GM11168 (cell line): ENCODE measurements around the gene EIF3C.
"Not testable (repeated sequence)": the region's sequence is repeated elsewhere in the genome, so short reads cannot be mapped to it uniquely, and the experiment has no call there.

Experiments used
- in situ Hi-C: fragments of 300-500 bp; cut with MboI; formaldehyde crosslinking; loops from one replicate; pipeline ENCODE4 v1.12.0; 2022; ENCODE audit warnings: low sequenced_read_pairs; ENCODE audit not compliant: unreplicated experiment

EIF3C gene, protein sequence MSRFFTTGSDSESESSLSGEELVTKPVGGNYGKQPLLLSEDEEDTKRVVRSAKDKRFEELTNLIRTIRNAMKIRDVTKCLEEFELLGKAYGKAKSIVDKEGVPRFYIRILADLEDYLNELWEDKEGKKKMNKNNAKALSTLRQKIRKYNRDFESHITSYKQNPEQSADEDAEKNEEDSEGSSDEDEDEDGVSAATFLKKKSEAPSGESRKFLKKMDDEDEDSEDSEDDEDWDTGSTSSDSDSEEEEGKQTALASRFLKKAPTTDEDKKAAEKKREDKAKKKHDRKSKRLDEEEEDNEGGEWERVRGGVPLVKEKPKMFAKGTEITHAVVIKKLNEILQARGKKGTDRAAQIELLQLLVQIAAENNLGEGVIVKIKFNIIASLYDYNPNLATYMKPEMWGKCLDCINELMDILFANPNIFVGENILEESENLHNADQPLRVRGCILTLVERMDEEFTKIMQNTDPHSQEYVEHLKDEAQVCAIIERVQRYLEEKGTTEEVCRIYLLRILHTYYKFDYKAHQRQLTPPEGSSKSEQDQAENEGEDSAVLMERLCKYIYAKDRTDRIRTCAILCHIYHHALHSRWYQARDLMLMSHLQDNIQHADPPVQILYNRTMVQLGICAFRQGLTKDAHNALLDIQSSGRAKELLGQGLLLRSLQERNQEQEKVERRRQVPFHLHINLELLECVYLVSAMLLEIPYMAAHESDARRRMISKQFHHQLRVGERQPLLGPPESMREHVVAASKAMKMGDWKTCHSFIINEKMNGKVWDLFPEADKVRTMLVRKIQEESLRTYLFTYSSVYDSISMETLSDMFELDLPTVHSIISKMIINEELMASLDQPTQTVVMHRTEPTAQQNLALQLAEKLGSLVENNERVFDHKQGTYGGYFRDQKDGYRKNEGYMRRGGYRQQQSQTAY

DNA sequence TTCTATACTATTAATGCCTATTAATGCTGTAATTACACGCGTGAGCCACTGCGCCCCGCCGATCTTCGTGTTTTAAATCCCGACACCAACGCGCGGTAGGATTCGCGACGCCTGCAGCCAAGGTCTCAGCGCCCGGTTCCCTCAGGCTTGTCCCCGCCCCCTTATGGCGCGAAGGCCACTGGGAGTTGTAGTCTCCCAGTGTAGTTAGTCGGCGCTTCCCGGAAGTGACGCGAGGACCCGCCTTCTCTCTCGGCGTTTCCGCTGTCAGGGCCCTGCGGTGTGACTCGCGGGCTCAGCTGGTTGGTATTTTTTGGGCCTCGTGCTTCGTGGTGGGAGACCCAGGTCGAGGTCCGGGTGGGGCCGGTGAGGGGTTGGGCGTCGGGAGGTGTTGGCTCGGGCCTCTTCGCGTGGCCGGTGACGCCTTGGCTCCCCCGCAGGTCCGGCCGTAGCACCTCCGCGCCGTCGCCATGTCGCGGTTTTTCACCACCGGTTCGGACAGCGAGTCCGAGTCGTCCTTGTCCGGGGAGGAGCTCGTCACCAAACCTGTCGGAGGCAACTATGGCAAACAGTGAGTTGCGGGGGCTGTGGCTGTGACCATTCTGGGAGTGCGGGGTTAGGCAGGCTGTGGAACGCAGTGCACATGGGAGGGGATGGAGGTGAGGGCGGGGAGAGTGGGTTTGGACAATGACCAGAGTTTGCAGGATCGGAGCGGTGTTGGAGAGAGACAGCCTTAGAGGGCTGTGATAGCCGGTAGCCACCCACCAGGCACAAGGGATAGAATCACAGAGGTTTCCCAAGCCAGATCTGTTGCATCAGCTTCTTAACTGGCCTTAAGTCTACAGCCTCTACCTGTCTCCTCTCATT lies at the start of gene EIF3C:
Gene EIF3C (plus strand): TSS at position 245 of the 864 bp plus-strand sequence. CDS start 223 bp downstream, at position 468.
- in situ Hi-C loops, result not testable (repeated sequence)

DNA sequence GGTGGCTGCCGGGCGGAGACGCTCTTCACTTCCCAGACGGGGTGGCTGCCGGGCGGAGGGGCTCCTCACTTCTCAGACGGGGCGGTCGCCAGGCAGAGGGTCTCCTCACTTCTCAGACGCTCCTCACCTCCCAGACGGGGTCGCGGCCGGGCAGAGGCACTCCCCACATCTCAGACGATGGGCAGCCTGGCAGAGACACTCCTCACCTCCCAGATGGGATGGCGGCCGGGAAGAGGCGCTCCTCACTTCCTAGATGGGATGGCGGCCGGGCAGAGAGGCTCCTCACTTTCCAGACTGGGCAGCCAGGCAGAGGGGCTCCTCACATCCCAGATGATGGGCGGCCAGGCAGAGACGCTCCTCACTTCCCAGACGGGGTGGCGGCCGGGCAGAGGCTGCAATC lies 45.0 kb upstream of the EIF3C start:
- in situ Hi-C loops, result not testable (repeated sequence)

DNA sequence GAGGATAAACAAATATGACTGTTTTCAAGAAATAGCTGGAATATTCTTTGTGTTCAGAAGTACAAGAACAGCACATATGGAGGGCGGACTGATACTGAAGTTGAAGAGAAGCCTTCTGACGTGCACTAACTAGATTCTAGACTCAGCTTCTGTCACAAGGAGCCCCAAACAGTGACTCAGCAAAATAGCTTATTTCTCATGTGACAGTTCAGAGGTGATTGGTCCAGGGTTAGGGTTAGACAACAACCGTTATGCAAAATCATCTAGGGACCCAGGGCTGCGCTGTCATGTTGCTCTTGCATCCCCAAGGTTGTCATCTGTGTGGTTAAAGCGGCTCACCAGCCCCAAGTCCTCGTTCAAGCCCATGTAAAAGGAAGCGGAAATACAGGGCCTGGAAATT lies 43.8 kb upstream of the EIF3C start:
- in situ Hi-C loops, result not testable (repeated sequence)

DNA sequence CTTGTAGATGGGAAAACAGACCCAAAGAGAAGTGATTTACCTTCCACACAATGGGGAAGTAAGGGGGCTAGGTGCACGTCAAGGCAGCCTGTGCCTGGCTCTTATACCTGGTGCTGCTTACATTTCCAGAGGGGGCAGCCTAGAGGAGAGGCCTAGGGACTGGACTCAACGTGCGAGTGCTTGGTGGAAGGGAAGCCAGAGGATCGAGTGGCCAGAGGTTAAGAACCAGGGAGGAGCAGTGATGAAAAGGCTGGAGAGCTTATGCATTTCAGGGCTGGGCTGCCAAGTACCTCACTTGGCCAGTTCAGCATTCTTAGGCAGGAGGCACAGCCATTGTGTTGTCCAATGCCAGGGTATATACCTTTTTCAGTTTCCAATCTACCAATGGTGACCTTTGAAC lies 43.1 kb upstream of the EIF3C start:
- in situ Hi-C loops, result not testable (repeated sequence)

DNA sequence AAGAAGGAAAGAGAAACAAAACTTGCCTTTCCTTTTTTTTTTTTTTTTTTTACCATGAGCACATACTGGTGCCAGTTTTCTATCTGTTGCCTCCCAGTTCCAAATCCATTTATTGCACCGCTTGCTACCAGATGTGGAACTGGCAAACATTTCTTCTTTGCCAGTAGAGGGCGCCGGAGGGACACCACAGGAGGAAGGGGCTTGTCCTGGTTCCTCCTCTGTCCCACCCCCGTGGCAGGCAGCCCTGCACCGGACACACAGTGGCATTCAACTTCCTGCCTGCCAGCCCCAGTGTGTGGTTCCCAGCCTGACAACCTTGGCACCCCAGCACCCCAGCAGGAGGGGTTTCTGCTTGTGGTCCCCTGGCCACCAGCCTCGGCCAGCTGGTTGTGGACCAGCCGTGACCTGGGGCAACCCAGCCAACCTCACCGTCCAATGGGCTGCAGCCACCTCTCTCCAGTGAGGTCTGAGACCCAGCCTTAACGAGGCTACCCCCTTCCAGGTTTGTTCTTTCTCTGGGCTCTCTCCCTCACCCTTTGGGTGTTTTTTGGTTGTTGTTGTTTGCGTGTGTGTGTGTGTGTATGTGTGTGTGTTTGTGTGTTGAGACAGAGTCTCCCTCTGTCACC lies 22.8 kb upstream of the EIF3C start:
- in situ Hi-C loops, result loop anchor here (25.0 kb wide), 1 partner anchor 149 kb away; the partner anchor contains the start of gene TUFM

DNA sequence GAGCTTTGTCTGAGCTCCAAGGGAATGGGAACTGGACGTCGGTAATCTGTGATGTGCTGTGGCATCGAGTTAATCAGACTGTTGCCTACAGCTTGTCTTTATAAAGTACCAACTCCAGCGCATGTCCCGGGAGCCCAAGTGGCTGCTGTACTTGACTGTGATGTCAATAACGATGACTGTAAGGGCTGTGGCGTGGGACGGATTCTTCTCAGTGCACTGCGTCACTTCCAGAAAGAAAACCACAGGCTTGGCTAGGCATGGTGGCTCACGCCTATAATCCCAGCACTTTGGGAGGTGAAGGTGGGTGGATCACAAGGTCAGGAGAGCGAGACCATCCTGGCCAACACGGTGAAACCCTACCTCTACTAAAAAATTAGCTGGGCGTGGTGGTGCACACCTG lies 21.8 kb upstream of the EIF3C start:
- in situ Hi-C loops, result loop anchor here (25.0 kb wide), 1 partner anchor 148 kb away; the partner anchor contains the start of gene TUFM

DNA sequence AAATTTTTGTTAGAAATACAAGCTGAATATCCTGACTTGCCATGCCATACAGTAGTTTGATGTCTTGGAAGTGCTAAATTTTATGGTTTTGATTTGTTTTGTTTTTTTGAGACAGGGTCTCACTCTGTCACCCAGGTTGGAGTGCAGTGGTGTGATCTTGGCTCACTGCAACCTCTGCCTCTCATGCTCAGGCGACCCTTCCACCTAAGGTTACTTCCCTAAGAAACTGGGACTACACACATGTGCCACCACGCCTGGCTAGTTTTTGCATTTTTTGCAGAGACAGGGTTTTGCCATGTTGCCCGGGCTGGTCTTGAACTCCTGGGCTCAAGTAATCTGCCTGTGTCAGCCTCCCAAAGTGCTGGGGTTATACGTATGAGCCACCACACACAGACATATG lies 19.5 kb upstream of the EIF3C start:
- in situ Hi-C loops, result loop anchor here (25.0 kb wide), 1 partner anchor 146 kb away; the partner anchor contains the start of gene TUFM

DNA sequence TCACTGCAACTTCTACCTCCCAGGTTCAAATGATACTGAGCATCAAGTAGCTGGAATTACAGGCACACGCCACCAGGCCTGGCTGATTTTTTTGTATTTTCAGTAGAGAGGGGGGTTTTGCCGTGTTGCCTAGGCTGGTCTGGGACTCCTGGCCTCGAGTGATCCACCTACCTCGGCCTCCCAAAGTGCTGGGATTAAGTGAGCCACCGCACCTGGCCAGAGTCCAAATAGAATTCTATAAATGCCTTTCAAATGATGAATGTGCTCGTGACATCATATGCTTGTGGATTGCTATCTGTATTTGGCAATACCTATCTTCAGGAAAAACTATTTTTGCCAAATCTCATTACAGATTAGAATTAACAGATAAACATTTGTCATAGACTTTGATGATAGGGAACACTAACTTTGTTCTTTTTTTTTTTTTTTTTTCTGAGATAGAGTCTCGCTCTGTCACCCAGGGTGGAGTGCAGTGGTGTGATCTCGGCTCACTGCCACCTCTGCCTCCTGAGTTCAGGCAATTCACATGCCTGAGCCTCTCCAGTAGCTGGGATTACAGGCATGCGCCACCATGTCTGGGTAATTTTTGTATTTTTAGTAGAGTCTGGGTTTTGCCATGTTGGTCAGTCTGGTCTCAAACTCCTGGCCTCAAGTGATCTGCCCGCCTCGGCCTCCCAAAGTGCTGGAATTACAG lies 17.9 kb upstream of the EIF3C start:
- in situ Hi-C loops, result loop anchor here (25.0 kb wide), 1 partner anchor 144 kb away; the partner anchor contains the start of gene TUFM

DNA sequence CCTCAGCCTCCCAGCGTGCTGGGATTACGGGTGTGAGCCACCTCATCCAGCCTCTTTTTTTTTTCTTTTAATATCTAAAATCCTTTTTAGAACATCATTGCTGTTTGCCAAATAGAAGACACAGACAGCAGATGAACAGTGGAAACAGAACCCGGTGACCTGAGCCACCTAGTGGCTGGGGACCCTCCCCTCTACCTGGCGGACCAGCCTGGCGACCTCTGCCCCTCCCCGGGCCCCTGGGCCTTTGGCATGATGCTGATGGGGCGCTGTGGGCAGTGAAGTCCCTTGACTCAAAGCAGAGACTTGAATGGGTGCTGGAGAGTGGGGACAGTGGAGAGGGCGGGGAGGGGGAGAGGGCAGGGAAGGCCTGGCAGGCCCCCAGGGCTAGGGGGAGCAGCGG lies 11.5 kb upstream of the EIF3C start:
- in situ Hi-C loops, result loop anchor here (25.0 kb wide), 1 partner anchor 138 kb away; the partner anchor contains the start of gene TUFM

DNA sequence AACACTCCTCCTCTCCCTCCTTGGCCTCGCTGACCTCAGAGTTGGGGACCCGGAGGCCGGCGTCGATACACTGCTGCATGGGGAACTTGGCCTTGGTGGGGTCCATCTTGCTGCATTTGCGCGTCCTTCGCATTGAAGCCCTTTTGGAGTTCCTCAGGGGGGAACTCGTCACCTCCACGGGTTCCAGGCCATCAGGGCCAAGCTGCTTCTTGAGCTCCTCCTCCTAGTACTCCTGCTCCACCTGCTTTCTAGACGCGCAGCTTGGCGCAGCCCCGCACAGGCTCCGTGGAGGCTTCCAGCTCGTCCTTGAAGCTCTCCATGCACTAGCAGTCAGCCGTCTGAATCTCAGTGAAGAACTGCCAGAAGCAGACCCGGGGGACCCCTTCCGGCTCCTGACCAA lies 10.9 kb upstream of the EIF3C start:
- in situ Hi-C loops, result not testable (repeated sequence)

DNA sequence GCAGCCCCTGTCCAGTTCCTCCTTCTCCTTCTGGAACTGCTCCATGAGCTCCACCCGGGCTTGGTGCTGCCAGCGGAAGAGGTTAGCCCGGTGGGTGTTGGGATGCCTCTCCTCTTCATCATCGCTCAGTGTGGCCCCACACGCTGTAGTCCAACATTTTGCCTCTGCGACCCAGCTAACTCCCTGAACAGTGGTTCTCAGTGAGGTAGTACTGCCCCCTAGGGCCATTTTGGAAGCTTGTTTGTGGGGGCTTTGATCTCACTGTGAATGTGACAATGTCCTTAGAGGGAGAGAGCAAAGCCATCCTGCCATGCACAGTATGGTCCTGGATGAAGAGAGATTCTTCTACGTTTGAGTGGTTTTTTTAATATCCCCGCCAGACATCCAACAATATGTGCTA lies 9.9 kb upstream of the EIF3C start:
- in situ Hi-C loops, result not testable (repeated sequence)

DNA sequence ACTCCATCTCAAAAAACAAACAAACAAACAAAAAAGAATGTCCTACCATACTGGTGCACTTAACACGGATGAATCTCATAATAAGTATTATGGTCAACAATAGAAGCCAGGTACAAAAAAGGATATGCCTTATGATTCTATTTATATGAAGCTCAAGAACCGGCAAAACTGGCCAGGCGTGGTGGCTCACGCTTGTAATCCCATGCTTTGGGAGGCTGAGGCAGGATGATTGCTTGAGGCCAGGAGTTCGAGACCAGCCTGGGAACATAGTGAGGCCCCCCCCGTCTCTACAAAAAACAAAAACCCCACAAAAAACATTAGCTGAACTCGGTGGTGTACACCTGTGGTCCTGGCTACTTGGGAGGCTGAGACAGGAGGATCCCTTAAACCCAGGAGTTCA lies 7.0 kb upstream of the EIF3C start:
- in situ Hi-C loops, result not testable (repeated sequence)

DNA sequence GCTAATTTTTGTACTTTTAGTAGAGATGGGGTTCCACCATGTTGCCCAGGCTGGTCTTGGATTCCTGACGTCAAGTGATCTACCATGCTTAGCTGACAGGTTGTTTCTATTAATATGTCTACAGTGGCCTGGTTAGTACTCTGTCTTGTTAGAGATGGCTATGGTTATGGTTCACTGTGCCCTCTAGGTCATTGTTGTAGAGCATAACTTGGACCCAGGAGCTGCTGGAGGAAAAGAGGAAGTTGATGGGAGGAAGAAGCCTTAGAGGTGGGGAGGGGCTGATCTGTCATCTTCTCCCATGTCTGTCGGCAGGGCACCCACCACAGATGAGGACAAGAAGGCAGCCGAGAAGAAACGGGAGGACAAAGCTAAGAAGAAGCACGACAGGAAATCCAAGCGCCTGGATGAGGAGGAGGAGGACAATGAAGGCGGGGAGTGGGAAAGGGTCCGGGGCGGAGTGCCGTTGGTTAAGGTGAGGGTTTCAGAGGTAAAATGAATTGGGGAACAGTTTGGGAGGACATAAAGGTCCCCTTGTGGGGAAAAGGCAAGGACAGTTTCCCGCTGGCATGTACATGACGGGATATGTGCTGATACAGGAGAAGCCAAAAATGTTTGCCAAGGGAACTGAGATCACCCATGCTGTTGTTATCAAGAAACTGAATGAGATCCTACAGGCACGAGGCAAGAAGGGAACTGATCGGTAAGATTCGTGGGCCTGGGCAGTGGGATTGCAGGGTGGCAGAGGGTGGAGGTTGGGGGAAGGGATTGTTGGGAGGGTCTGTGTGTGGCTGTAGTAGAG lies 11.8 kb downstream of the EIF3C start:
- in situ Hi-C loops, result not testable (repeated sequence)

DNA sequence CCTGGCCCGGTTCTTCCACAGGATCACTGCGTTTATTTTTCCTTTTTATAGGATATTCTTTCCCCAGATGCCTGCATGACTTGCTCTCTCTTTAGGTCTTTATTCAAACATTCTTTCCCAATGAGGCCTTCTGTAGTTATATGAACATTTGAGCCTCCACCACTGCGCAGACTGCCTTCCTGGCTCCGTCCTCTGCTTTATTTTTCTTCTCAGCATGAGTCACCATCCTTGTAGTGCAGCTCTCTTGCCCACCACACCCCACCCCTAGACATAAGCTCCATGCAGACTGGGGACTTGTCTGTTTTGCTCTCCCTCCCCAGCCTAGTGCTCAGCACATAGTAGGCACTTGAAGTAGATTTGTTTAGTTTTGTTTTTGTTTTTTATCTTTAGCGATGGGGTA lies 20.0 kb downstream of the EIF3C start:
- in situ Hi-C loops, result not testable (repeated sequence)

DNA sequence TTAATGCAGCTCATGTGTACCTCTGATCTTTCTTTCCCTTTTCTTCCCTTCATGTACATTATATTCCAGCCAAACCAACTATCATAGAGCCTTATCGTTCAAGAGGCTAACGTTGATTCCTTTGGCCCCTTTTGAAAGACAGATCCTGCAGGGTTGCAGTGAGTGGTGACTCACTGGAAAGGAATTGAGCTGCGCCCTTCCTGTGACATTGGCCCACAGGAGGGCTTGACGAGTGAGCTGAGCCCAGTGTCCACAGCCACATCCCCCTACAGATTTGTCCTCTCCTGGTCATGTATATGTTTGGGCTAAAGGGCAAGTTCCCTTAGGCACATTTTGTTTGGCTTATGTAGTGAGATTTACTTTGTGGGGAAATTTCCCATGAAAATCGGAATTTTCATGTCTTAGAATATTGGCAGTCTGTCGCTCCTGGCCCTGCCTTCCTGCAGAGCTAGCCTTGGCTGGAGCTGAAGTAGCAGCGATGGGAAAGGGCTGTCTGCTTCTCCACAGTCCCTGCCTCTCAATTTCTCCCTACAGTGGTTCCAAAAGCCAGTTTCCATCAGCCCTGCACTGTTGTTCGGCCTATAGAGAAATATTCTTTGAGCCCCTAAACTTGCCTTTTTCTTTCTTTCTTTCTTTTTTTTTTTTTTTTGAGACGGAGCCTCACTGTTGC lies 21.3 kb downstream of the EIF3C start:
- in situ Hi-C loops, result not testable (repeated sequence)

DNA sequence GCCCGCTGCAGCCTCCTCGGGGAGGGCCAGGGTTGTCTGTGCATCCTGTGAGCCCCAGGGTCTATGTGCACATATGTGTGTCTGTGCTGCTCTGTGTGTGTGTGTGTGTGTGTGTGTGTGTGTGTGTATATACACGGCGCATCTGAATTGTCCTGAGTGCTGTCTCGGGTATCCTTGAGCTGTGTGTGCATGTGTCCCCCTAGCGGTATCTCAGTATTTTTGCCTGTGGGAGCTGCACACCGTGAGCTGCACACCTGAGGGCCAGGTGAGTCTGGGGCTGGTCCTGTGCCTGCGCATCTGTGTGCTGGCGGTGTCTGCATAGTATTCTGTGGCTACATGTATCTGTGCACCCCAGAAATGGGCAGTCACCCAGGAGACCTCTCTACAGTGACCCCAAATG lies 28.5 kb downstream of the EIF3C start:
- in situ Hi-C loops, result loop anchor here (5.0 kb wide), 1 partner anchor 367 kb away; no protein-coding TSS in a partner anchor

DNA sequence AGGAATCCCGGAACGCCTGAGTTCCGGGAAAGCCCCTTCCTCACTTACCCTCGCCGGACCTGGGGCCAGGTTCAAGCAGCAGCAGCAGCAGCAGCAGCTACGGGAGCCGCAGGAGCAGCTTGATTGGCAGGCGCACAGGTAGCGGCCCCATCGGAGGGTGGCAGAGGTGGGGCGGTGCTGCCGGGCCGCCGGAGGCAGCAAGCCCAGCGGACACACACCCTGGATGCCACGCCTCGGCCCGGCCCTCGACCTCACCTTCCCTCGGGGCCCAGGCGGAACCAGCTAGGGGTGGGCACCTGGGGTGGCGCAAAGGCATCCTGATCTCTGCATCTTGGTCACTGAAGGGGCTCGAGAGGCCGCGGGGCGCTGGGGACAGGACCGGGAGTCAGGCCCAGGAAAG lies 29.4 kb downstream of the EIF3C start:
- in situ Hi-C loops, result loop anchor here (5.0 kb wide), 1 partner anchor 368 kb away; no protein-coding TSS in a partner anchor
